Daoy (cell line): Measurements from ENCODE around the gene C11orf87. TPM values are rescaled to one million over a fixed set of nuclear protein-coding genes. Genes with fewer than 3 reads are reported as not detected.

Experiments
- DNase-seq: peaks from one replicate; pipeline ENCODE4 v3.0.0-alpha.2; 2015; ENCODE audit warnings: low read depth
- total RNA-seq: library from RNA; depleted of rRNA; stranded (reverse); fragments of >200 nt; shearing (Covaris generic); gene quantifications from 2 replicates; pipeline ENCODE4 v1.2.3, GENCODE V29; 2014; rRNA removed

C11orf87 gene
- not detected in 2 replicates for total RNA-seq

- no peak for DNase-seq
These were observed at the start of gene C11orf87 for GRCh38 chr11:109421981-109422869. TSS of gene C11orf87 (plus strand) at chr11:109422190. CDS start at chr11:109423634, 1,444 bp downstream.

DNA sequence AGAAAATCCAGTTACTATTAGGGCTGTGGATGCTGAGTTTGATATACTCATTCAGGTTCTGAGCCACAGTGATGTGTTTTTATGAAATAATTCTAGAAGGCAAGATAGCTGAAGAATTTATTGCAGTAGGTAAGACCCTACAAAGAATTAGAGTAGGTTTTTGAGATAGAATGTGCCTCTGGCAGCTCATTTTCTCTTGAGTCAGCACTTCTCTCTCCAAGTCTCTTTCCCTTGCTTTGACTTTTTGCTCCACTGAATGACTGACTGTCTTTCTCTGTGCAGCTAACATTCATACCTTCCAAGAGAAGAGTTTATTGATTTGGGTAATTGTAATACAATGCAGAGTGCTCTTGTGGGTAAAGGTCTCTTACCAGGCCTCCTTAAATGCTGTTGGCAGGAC is 48.0 kb upstream of the C11orf87 start:
- no peak for DNase-seq

- no peak for DNase-seq
These were observed 47.5 kb upstream of the C11orf87 start for GRCh38 chr11:109374441-109374840.

DNA sequence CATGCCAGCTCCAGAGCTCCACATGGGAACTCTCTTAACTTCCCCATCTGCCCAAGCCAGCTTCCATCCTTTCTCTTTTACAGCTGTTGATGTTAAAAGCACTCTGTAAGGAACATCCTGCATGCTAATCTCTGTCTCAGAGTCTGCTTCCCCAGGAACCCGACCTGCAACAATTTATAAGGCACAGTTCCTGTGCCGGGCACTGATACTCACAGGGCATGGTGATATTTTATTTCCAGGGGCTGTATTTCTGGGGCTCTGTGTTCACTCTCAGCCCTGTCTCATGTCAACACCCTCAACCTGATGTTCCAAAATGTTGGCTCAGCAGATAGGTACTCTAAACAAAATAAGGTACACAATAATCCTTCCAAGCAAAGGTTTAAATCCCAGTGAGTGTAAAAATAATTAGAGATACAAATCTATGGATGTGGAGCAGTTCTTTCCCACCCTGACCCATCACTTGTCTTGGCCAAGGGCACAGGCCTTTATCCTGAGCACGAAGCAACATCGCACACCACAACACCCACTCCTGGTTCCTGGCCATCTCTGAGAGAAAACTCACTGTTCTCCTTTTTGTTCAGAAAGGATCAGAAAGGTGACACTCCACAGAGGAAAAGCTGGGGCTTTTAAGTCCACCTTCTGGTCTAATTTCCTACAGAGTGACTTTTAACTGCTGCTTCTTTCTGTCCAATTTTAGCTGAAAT is 44.8 kb upstream of the C11orf87 start:
- DNase-seq, result no peak

DNA sequence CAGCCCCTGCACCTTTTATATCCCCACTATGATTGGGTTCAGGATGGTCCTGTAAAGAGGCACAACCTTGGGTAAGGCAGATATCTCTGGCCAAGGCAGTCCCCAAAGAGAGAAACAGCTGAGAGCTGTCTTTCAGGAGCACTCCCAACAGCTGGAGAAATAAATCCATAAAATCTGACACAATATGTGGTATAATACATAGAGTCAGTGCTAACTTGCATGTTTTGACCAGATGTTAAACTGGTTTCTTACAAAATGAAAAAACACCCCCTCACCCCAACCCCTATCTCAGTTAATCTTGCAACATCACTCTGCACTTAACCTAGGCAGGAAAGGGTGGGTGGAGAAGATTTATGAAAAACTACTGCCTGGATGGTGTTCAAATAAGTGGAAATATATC is 44.0 kb upstream of the C11orf87 start:
- DNase-seq, result no peak

- no peak for DNase-seq
These were observed 38.7 kb upstream of the C11orf87 start for GRCh38 chr11:109383306-109383705.

DNA sequence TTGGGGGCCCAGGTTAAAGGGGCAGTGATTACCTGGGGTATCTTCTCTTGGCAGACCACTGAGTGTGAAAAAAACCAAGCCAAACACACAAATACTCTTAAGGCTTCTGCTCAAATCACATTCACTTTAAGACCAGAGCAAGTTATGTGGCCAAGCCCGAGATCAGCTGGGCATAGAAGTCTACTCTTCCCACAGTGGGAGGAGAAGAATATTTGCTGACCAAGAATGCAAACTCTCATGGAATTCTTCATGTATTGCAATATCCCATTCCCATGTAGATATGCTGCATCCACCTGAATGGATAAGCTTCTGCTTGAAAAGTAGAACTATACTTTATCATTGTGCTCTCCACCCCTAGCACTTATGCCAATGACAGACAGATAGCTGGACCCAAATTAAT is 37.1 kb upstream of the C11orf87 start:
- no peak for DNase-seq

GRCh38 chr11:109388982-109389381 is 33.0 kb upstream of the C11orf87 start:
- no peak for DNase-seq

GRCh38 chr11:109390752-109391151 is 31.2 kb upstream of the C11orf87 start:
- no peak for DNase-seq

DNA sequence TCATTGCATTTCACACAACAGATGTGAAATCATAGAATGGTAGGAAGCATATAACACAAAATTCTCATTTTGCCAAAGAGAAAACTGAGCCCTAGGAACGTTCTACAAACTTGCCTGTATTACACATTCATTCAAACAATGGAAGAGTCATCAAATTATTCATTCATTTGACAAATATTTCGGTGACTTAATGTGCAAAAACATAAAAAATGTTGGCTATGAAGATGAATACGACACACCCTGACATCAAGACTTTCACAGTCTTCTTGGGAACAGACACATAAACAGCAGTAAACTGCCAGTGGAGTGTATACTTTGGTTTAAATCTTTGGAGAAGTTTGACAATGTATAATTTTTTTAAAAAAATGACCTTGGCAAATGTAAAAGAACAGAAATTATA is 20.4 kb upstream of the C11orf87 start:
- no peak for DNase-seq

- DNase-seq, result no peak
These were observed 16.3 kb upstream of the C11orf87 start for GRCh38 chr11:109405671-109406070.

DNA sequence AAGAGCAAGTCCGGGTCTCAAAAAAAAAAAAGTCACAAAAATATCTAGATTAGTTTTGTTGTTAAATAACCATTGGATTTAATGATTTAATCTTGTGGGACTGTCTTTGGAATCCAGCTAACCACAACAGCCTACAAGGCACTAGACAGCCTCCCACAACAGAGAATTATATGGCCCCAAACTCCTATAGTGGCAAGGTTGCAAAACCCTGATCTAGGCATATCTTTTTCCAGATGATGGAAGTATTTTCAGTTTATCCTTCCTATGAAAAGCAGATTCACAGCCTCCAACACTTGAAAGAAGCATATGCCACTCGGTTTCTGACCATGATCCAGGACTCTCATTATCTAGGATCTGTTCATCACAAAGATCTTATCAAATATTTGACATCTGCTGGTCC is 5.4 kb upstream of the C11orf87 start:
- no peak for DNase-seq

GRCh38 chr11:109422870-109423465 is 978 bp downstream of the C11orf87 start:
- DNase-seq, result no peak

DNA sequence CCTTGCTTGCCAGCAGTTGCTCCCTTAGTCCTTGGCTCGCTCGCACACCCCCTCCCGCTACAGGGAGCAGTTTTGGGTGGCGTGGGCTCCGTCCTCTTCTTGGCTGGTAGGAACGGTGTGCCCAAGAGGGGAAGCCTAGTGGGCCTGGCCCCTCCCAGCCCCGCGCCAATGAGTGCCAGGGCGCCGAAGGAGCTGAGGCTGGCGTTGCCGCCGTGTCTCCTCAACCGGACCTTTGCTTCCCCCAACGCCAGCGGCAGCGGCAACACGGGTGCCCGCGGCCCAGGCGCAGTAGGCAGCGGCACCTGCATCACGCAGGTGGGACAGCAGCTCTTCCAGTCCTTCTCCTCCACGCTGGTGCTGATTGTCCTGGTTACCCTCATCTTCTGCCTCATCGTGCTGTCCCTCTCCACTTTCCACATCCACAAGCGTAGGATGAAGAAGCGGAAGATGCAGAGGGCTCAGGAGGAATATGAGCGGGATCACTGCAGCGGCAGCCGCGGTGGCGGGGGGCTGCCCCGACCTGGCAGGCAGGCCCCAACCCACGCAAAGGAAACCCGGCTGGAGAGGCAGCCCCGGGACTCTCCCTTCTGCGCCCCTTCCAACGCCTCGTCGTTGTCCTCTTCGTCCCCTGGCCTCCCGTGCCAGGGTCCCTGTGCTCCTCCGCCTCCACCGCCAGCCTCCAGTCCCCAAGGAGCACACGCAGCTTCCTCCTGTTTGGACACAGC is 1.6 kb downstream of the C11orf87 start:
- no peak for DNase-seq

GRCh38 chr11:109424901-109425300 is 2.9 kb downstream of the C11orf87 start:
- DNase-seq, result no peak

DNA sequence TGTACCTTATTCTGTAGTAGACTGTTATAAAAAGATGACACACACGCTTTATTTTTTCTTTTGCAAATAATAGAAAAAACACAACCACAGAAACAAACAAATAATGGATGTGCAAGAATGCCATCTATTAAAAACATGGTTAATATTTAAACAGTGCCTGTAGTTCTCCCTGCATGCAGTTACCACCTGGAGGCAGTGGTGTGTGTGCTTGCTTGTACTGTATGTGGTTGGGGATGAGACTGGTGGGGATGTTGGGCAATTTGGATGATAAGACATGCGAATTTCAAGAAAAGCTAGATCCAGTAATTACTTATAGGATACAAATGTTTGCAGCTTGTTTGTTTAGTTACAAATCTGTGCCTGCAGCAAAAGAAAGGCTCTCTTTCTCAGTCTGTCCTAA is 3.6 kb downstream of the C11orf87 start:
- no peak for DNase-seq

- no peak for DNase-seq
These were observed 4.7 kb downstream of the C11orf87 start for GRCh38 chr11:109426442-109427240.

DNA sequence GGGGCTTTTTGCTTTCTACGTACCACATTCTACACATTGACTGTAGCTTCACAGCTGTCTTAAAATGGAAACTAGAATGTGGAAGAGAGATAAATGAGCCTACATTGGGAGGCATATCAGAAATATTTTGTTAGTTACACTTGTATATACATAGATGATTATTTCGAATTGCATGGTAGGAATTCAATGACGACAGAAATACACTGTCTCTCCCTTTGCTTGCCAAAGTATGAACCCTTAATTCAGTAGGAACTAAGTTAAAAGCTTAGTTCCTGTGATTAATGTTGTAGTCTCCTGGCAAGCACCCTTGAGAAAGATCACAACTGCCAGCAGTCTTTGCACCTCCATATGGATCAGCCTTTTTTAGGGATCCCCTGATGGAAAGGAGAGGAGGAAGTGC is 10.1 kb downstream of the C11orf87 start:
- no peak for DNase-seq

GRCh38 chr11:109433753-109434256 is 11.8 kb downstream of the C11orf87 start:
- DNase-seq, result no peak

DNA sequence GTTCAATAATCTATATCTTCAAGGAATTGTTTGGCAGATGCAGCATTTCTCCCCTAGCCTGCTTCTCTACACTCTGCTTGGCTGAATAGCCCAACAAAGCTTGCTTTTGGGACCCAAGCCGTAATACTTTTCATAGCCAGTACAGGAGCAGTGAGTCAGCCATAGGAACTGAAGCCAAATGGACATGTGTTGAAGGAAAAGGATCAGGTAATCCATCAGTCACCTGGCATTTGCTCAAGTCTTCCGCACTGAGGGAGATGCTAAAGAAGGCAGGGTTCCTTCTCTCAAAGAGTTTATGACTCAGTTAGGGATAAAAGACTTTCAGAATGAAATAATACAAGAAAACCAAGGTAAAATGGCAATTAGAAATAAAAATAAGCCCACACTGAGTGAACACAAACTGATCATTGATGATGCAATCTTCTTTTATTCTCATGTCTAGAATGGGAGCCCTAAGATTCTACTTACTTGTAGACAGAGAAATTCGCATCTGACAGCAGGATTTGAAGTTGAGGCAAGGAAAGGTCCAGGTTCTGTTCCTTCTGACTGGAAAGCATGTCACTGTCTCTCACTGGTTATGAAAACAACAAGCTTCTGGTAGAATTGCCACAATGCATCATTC is 13.2 kb downstream of the C11orf87 start:
- no peak for DNase-seq
